ENCODE results near the gene NQO2.

The NQO2 gene

GRCh38 chr6:2999618-3000557 lies at the start of gene NQO2:
NQO2 (plus strand) TSS chr6:2999894; CDS start chr6:3006553, 6,659 bp downstream.
- peak; percentile 99 for DNase-seq (ENCODE audit: low spot score)

- DNase-seq (ENCODE audit: low spot score) = no peak
Observed at GRCh38 chr6:2950713-2951112, 49.0 kb upstream of the NQO2 start.

- no peak for DNase-seq (ENCODE audit: low spot score)
Observed at GRCh38 chr6:2951728-2952127, 48.0 kb upstream of the NQO2 start.

- DNase-seq (ENCODE audit: low spot score) = peak; percentile 80
Observed at GRCh38 chr6:2952557-2953095, 47.1 kb upstream of the NQO2 start.

GRCh38 chr6:2953098-2953497 lies 46.6 kb upstream of the NQO2 start:
- no peak for DNase-seq (ENCODE audit: low spot score)

GRCh38 chr6:2956930-2957685 lies 42.6 kb upstream of the NQO2 start:
- no peak for DNase-seq (ENCODE audit: low spot score)

- DNase-seq (ENCODE audit: low spot score) = no peak
Observed at GRCh38 chr6:2957696-2958330, 41.9 kb upstream of the NQO2 start.

- no peak for DNase-seq (ENCODE audit: low spot score)
Observed at GRCh38 chr6:2958331-2958711, 41.4 kb upstream of the NQO2 start.

- DNase-seq (ENCODE audit: low spot score) = no peak
Observed at GRCh38 chr6:2958776-2959175, 40.9 kb upstream of the NQO2 start.

- DNase-seq (ENCODE audit: low spot score) = peak; percentile 40
Observed at GRCh38 chr6:2959909-2960719, 39.6 kb upstream of the NQO2 start.

GRCh38 chr6:2960935-2961334 lies 38.8 kb upstream of the NQO2 start:
- no peak for DNase-seq (ENCODE audit: low spot score)

- no peak for DNase-seq (ENCODE audit: low spot score)
Observed at GRCh38 chr6:2961506-2961905, 38.2 kb upstream of the NQO2 start.

- DNase-seq (ENCODE audit: low spot score) = peak; percentile 38
Observed at GRCh38 chr6:2962004-2962403, 37.7 kb upstream of the NQO2 start.

- no peak for DNase-seq (ENCODE audit: low spot score)
Observed at GRCh38 chr6:2962636-2963035, 37.1 kb upstream of the NQO2 start.

GRCh38 chr6:2963756-2964155 lies 35.9 kb upstream of the NQO2 start:
- DNase-seq (ENCODE audit: low spot score) = no peak

- no peak for DNase-seq (ENCODE audit: low spot score)
Observed at GRCh38 chr6:2964793-2965505, 34.7 kb upstream of the NQO2 start.

- no peak for DNase-seq (ENCODE audit: low spot score)
Observed at GRCh38 chr6:2966347-2966746, 33.3 kb upstream of the NQO2 start.

- no peak for DNase-seq (ENCODE audit: low spot score)
Observed at GRCh38 chr6:2967936-2968335, 31.8 kb upstream of the NQO2 start.

- no peak for DNase-seq (ENCODE audit: low spot score)
Observed at GRCh38 chr6:2968600-2969135, 31.0 kb upstream of the NQO2 start.

- DNase-seq (ENCODE audit: low spot score) = no peak
Observed at GRCh38 chr6:2969549-2969948, 30.1 kb upstream of the NQO2 start.
